Measurements from ENCODE around the gene FAM83E.
"Not testable (repeated sequence)": the region's sequence is repeated elsewhere in the genome, so short reads cannot be mapped to it uniquely, and the experiment has no call there.

Gene FAM83E

GRCh38 chr19:48614436-48615230, at the start of gene FAM83E:
Gene FAM83E, minus strand, starts transcription at chr19:48615076. Its CDS starts 1,704 bp downstream, at chr19:48613372.
- peak; percentile 53 for DNase-seq

- DNase-seq, result no peak
These were observed 49.6 kb upstream of the FAM83E start for GRCh38 chr19:48664476-48664875.

GRCh38 chr19:48663667-48664066, 48.8 kb upstream of the FAM83E start:
- DNase-seq, result no peak

- DNase-seq, result no peak
These were observed 46.8 kb upstream of the FAM83E start for GRCh38 chr19:48661711-48662090.

GRCh38 chr19:48660852-48661710, 46.2 kb upstream of the FAM83E start:
- peak; percentile 97 for DNase-seq

- no peak for DNase-seq
These were observed 44.9 kb upstream of the FAM83E start for GRCh38 chr19:48659768-48660167.

GRCh38 chr19:48658483-48658882, 43.6 kb upstream of the FAM83E start:
- DNase-seq, result no peak

GRCh38 chr19:48657828-48658227, 43.0 kb upstream of the FAM83E start:
- not testable (repeated sequence) for DNase-seq

- DNase-seq, result no peak
These were observed 42.1 kb upstream of the FAM83E start for GRCh38 chr19:48656840-48657474.

- peak; percentile 77 for DNase-seq
These were observed 39.6 kb upstream of the FAM83E start for GRCh38 chr19:48654299-48655059.

- no peak for DNase-seq
These were observed 36.8 kb upstream of the FAM83E start for GRCh38 chr19:48651683-48652048.

- DNase-seq, result no peak
These were observed 36.3 kb upstream of the FAM83E start for GRCh38 chr19:48650974-48651682.

- DNase-seq, result no peak
These were observed 33.3 kb upstream of the FAM83E start for GRCh38 chr19:48648134-48648533.

GRCh38 chr19:48646722-48647216, 31.9 kb upstream of the FAM83E start:
- no peak for DNase-seq

- peak; percentile 98 for DNase-seq
These were observed 31.3 kb upstream of the FAM83E start, which contains the start of gene CA11 for GRCh38 chr19:48646001-48646721. Gene CA11, minus strand, starts transcription at chr19:48646187. Its CDS starts 555 bp downstream, at chr19:48645632.

GRCh38 chr19:48645620-48646000, 30.7 kb upstream of the FAM83E start:
- no peak for DNase-seq

- peak; percentile 84 for DNase-seq
These were observed 30.2 kb upstream of the FAM83E start for GRCh38 chr19:48644839-48645619.

GRCh38 chr19:48644355-48644754, 29.5 kb upstream of the FAM83E start:
- DNase-seq, result no peak

- no peak for DNase-seq
These were observed 28.0 kb upstream of the FAM83E start for GRCh38 chr19:48642862-48643261.

- no peak for DNase-seq
These were observed 27.0 kb upstream of the FAM83E start for GRCh38 chr19:48641850-48642249.

Data from NCI-H1436 (cell line).